Measurements from ENCODE around the gene CAPZB.

DNA sequence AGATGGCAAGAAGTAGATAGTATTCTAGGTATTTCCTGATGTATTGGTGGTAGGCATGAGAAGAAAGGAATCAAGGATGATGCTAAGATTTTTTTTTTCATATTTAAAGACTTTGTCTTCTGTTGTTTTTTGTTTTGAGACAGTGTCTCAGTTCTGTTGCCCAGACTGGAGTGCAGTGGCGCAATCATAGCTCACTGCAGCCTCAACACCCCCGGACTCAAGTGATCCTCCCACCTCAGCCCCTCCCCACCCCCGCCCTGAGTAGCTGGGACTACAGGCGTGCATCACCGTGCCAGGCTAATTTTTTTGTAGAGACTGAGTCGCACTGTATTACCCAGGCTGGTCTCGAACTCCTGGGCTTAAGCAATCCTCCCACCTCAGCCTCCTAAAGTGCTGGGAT is 2.8 kb upstream of the CAPZB start:
- TF ChIP-seq, protein P1, sequence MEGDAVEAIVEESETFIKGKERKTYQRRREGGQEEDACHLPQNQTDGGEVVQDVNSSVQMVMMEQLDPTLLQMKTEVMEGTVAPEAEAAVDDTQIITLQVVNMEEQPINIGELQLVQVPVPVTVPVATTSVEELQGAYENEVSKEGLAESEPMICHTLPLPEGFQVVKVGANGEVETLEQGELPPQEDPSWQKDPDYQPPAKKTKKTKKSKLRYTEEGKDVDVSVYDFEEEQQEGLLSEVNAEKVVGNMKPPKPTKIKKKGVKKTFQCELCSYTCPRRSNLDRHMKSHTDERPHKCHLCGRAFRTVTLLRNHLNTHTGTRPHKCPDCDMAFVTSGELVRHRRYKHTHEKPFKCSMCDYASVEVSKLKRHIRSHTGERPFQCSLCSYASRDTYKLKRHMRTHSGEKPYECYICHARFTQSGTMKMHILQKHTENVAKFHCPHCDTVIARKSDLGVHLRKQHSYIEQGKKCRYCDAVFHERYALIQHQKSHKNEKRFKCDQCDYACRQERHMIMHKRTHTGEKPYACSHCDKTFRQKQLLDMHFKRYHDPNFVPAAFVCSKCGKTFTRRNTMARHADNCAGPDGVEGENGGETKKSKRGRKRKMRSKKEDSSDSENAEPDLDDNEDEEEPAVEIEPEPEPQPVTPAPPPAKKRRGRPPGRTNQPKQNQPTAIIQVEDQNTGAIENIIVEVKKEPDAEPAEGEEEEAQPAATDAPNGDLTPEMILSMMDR (IDR thresholded peaks at IDR 0.05; ENCODE audit: insufficient read depth, low read length), result no peak
- TF ChIP-seq POLR2AphosphoS5 (IDR thresholded peaks at IDR 0.05; ENCODE audit: low read depth) (no peak), SPI1 (IDR thresholded peaks at IDR 0.05; ENCODE audit: borderline replicate concordance, low read depth) (no peak)
